ENCODE results near the gene NACA2.
"Not testable (repeated sequence)": the region's sequence is repeated elsewhere in the genome, so short reads cannot be mapped to it uniquely, and the experiment has no call there.

The NACA2 gene

DNA sequence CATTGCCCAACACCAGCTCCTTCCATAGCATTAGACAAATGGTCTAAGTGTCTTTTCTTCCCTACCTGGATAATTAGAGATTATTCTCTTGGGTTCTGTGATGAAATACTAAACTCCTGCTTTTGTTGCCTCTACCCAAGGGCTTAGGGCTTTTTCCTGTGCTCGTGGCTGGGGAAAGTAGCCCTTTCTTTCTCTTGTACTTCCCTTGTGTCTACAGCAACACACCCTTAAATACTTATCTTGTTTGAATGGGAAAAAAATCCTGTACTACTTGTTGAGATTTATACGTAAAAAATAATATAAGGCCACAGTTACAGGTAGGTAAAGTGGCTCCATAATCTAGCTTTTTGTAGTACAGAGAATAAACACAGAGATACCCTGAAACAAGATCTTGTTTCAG, 7.0 kb upstream of the NACA2 start:
- DNase-seq, result no peak

DNA sequence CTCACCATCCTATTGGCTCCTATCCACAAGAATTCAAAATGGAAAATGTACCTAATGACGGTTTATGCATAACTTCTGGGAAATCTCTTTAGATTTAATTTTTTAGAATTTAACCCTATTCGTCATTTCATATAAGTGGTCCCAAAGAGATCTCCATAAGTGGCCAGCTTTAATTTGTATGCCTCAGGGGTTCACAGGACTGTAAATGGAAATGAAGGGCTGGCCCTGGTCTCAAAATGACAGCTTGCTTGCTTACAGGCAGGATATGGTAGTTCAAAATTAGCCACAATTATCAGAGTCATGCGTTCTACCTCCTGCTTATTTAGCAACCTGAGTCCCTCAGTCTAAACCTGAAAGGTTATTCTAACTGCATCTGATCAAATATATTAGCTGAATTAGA, 6.6 kb upstream of the NACA2 start:
- no peak for DNase-seq

DNA sequence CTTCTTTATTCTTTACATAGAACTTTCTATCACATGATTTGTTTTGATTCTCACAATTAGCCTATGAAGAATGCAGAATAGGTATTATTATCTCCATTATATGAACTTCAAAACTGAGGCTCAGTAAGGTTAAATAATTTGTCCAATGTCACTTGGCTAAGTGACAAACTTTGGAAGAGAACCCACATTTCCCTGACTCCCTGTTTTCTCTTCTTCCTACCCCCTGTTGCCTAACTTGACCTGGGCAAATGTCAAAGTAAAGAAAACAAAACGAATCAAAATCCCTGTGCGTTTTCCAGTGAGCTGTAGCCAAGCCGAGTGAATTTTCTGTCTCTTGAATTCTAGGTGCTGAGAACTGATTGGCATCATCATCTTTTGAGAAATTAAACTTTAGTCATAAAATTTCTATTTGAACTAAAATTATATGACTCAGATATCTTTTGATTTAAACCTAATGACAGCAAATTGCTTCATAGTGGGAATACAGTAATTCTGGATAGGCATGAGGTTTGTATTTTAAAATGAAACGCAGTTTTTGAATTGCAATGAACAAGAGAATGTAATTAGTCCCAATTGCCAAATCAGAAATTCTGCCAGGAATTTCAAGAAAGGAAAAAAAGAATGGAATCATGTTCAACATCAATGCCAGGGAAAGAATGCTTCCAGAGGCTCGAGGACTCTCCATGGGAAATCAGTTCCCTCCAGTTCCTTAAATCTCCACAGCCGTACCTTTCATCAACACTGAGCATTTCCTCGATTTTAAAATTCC, 4.6 kb upstream of the NACA2 start:
- DNase-seq, result no peak

DNA sequence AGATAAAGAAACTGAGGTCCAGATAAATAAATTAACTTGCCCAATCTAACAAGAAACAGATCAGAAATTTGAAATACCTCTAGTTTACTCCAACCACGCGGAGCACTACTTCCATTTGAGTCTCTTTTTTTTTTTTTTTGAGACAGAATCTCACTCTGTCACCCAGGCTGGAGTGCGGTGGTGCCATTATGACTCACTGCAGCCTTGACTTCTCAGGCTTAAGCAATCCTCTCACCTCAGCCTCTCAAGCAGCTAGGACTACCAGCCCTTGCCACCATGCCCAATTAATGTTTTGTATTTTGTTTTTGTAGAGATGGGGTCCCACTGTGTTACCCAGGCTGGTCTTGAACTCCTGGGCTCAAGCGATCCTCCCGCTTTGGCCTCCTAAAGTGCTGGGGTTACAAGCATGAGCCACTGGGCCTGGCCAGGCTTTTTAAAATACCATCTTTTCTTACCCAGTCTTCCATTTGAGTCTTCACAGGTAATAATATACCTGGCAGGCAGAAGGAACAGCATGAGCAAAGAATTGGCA, 3.3 kb upstream of the NACA2 start:
- DNase-seq, result no peak

DNA sequence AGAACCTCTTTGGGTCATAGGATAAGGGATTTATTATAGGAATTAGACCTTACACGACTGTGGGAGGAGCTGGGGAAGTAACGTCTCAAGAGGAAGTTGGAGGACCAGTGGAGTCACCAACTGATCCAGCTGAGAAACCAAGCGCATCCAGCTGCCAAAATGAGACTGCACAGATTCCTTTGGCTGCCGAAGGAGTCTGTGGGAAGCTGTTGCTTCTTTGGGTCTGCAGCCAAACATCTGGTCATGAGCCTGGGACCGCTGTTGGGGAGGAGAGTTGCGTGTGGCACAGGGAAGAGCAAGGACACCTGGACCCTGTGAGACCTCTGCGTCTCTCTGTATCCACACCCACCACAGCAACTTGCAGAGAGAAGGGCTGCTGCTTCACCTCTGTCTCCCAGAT, 2.4 kb upstream of the NACA2 start:
- no peak for DNase-seq

DNA sequence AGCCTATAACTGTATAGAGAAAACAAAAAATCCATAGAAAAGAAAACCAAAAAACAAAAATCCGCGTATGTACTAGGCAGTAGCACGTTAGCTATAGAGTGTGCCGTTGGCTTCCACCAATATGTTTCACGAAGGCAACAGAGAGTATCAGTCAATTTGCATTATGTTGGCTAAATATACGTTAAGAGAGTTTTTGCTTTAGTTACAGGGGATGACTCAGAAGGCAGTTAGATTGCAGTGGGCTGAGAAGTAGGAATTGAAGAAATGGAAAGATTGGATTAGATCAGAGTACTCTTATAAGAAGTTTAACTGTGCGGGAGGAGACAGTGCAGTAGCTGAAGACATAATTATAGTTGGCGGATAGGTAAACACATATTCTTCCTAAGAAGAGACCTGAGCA, 911 bp upstream of the NACA2 start:
- no peak for DNase-seq

DNA sequence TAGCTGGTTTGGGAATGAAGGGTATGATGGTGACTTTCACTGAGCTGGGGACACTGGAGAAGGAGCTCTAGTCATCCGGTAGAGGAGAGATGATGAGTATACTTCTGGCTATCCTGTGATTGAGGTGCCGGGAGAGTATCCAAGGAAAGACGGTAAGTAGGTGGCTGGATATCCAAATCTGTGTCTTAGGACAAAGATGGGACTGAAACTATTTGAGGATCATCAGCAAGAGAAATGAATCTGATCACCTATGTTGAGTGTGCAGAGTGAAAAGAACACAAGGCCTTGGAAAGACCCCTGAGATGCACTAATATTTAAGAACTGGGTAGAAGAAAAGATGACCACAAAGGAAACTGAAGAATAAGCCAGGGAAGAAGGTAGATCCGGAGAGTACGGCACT, 1.0 kb downstream of the NACA2 start:
- no peak for DNase-seq

DNA sequence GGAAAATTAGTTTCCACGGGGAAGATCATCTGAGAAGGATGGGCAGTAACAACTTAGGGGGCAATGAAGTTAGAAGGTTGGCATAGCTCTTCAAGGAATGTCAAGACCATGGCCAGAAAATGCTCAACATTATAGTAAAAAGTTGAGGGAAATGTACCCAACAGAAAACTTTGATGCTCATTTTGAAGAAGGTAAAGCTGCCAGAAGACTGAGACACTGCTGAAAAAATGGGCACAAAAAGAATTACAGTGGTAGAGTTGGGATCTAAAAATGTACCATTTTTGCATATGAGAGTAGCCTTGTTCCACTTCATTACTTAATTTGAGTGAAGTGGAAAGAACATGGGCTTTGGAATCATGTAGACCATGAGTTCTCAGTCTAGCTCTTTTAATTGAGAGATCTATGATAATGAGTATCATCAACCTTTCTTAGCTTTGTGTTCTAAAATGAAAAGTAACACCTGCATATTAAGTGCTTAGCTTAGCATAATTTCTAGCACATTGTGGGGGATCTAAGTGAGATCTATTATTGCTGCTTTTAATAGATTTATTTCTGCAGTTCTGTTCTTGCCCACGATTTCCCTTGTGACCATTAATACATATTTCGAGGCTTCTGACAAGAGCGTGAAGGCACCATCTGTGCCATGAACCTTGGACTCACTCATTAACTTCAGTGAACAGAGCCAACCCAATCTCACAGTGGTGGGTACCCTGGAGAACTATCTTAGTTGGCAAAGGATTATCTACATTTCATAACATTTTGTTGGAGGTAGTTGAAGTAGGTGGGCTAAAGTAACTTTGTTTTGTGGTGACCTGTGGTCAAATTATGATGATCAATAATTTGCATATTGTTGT, 3.0 kb downstream of the NACA2 start:
- no peak for DNase-seq

DNA sequence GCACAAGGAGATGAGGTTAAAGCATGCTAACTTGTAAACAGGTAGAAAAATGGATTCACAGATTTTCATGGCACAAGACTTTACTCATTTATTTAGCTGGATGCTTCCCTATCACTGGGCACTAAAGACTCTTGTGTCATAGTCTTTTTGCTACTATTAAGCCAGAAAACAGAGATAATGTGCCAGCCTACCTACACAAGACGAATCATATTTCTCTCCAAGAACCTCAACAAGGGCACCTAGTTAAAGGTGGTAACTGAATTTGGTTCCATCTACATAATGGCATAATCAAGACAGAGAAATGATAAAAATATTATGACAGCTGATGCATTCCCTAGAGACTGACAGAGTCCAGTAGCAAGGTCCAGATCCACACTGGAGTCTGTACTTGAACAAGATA, 3.8 kb downstream of the NACA2 start:
- DNase-seq, result no peak

DNA sequence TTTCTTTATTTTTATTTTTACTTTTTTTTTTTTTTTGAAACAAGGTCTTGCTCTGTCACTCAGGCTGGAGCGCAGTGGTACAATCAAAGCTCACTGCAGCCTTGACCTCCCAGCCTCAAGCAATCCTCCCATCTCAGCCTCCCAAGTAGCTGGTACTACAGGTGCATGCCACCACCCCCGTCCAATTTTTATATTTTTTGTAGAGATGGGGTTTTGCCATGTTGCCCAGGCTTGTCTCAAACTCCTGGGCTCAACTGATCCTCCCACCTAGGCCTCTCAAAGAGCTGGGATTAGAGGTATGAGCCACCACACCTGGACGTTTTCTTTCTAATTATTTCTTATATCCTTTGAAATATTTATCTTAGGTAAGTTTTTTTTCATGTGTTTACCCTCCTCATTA, 4.4 kb downstream of the NACA2 start:
- not testable (repeated sequence) for DNase-seq

DNA sequence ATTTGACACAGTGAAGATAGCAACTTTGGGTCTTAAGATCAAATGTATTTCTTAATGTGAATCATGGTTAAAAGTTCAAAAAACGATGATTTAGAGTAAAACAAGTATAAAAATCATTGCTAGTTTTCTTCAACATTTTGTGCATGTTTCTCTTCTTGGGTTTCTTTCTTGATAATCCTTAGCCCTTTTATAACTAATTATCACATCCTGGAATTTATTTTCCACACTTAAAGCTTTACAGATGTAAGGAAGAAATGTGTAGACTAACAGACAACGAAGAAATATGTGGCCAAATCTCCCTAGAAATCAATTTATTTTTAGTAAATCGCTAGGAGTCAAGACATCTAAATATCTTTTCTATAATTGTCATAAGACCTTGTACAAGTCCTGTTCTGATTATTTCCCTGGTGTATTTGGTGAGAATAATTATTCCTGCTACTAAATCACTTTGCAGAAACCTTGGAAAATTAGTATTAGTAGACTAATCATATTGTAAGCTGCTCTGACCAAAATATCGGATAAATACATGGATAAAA, 4.9 kb downstream of the NACA2 start:
- no peak for DNase-seq

DNA sequence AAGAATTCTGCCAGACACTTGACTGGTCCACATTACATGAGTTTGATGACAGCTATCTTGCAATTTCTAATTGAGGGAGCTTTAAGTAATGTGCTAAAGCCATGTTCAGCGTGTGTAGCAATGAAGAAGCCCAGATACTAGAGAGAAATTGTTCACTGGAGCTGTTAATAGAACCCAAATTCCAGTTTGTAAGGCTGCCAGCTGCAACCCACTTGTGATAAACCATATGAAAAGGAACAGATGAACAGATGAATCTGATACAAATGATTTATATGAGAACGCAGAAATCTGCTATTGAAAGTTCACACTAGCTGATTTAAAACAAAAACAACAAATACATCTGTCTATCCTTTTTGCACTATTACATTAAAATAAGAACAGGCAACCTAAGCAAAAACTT, 6.2 kb downstream of the NACA2 start:
- no peak for DNase-seq

DNA sequence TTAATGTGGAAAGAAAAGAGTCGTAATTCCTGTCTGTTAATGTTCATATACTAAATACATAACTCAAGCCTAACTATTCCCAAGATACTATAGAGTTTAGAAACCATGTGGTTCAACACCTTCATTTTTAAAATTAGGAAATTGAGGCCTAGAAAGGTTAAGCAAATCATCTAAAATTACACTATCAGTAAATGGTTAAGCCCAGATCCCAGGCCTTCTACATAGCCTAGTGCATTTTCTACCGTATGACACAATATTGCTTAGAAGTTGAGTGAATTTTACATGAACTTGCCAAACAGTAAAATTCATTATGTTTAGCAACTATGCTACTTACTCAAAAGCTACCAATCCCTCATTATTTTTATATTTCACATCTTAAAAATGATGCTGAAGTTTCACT, 6.8 kb downstream of the NACA2 start:
- no peak for DNase-seq

DNA sequence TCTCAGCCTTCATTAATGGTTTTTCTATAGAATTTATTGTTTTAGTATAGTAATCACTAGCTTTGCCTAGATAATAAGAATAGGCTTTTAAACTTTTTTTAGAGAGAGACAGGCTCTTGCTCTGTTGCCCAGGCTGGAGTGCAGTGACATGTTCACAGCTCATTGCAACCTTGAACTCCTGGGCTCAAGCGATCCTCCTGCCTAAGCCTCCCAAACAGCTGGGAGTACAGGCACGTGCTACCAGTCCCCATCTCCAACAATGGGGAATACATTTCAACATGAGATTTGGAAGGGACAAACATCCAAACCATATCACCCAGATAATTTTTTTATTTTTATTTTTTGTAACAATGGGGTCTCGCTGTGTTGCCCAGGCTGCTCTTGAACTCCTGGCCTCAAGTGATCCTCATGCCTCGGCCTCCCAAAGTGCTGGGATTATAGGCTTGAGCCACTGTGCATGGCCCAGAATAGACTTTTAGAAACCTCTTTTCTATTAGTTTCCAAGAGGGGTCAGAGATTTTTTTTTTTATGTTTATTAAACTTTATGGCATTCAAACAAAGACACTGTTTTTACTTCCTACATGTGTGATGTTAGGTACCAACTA, 7.3 kb downstream of the NACA2 start:
- DNase-seq, result no peak

DNA sequence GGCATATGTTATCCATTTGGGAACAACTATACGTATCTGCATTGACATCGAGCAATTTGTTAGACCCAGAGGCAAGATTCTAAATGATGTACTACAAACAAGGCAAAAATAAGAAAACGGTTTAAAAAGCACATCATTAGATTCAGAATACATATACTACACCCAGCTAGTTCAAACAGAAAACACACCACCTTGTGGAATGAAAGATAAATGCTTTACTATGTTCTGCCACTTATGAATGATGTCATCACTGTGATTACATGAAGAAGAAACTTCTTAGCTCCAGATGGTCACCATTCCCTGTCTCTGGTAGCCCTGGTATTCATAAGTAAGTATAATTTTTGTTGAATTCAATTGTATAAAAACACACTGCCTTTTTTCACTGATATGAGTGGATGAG, 7.8 kb downstream of the NACA2 start:
- no peak for DNase-seq

DNA sequence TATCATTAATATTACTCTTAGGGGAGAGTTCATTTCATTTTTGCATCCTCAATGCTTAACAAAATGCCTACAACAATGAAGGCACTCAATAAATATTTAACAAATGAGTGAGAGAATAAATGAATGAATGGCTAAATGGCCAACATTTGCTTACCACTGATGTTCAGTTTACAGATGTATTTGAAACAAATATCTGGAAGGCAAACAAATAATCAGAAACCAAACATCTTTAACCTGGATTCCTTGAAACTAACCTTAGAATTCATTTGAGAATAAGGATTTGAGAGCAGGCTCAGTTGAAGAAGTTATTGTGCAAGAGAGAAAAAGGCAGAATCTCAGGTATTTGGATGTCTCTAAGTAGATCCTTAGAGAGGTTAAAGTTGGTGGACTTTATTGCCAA, 8.4 kb downstream of the NACA2 start:
- DNase-seq, result no peak

DNA sequence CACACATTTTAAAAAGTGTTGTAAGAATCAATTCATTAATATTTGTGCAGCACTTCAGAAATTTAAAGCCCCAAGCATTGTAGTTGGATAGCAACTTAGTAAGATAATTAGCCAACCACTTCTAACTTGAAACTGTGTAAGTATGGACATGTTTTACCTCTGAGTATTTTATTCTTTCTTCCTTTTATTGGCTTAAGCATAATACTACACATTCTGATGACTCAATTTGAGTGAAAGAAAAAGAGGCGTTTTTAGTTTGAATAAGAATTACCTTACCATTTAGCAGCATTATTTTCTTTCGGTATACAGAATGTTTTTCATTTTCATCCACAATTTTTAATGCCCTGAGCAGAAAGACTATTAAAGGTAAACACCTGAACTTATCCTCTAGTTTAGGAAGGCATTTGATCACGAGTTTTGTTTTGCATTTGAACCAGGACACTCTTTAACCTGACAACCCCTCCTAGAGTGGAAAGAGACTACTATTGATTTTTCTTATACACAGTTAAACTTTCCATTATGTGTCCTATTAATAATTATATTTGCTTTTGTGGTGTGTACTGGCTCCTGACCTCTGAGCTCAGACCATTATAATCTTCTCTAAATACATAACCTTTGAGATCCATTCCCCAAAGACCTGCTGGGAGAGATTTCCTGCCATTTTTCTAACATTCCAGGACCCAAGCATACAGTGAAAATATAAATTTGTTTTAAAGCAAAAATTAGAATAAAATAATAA, 9.2 kb downstream of the NACA2 start:
- DNase-seq, result no peak

DNA sequence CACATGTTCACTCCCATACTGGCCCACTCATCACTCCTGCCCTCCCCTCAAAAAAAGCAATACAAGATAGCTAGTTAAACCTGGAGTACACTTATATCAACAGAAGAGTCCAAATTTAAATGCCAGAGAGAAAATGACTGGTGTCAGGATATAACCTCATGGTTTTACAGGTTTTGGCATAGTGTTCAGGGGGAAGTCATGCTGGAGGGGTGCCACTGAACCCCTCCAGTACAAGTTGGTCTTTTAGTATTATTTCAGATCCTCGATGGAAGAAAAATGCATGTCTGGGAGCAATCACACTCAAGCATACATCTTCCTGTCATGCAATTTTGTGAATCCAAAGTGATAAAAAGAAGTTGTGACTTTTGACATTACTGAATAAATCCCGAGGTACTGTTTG, 10.5 kb downstream of the NACA2 start:
- no peak for DNase-seq

DNA sequence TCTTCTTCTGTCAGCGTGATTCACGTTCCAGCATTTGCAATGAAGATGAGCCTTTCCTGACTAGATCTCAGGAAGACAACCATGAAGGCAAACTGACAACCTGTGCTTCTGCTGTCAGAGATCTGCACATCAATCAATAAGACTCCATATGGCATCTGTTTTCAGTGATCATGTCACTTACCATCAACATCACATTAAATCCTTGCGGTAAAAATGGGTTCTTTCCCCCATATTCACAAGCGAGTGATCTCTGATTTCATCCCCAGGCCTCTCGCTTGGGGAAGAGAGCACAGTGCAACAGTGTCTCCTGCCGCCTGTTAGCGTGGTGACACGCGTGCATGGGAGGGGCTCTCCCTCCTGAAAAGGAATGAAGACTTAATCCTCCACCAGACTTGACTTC, 11.1 kb downstream of the NACA2 start:
- DNase-seq, result no peak

DNA sequence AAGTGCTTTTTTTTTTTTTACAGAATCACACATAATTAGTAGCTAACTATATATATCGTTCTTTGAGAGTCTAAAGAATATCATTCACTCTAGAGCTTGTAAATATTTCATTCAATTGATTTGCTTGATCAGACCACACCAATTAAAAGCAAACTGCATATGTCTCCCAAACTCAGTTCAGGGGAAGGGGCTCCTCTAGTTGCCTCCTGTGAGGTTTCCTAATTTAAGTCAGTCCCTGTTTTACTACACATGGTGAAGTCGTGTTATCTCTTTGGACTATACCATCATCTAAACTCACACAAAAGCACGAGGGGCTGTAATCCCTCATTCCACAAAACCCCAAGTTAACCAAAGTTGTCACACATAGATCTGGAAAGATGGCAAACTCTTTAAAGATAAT, 11.7 kb downstream of the NACA2 start:
- DNase-seq, result no peak

DNA sequence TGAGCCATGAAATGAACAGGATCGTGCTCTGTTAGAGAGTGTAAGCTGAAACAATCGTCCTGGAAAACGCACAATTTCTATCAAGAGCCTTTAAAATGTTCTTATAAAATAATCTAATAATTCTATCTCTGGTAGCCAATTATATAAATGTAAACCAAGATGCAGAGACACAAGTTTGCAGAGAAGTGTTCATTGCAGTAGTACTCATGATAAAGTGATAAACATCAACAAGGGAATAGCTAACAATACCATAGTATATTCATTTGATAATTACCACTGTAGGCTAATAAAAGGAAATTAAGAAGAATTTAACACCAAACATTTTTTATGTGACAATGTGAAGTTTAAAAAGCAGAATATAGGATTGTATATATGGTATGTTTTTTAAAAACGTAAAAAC, 12.4 kb downstream of the NACA2 start:
- DNase-seq, result no peak

DNA sequence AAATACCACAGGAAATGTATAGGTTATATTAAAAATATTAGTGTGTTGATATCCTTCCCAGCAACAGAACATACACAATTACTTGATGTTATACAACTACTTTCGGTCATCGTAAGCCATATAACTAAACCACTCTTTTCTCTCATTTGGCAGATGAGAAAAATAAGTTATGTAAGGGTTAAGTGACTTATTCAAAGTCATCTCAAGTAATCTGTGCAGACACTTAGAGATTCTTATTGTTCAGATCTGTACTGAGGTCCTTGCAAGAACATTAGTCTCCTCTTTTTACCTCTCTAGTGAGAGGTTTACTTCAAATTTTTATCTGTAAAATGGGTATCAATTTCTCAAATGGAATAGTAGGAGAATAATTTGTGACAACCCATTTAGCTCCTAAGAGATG, 15.0 kb downstream of the NACA2 start:
- DNase-seq, result no peak
